H9 (cell line): ENCODE results near the gene FN1. TPM values are rescaled to one million over a fixed set of nuclear protein-coding genes. Genes with fewer than 3 reads are reported as not detected.

Experiments used
- DNase-seq: peaks from one replicate; pipeline ENCODE4 v3.0.0-alpha.2; 2017
- H2AFZ ChIP-seq: one replicate; pipeline ENCODE4 v1.6.1; 2013; ENCODE audit warnings: mild to moderate bottlenecking, low read length, control low read depth, moderate library complexity
- H2AK5ac ChIP-seq: 2 replicates; pipeline ENCODE4 v1.6.1; 2013; ENCODE audit warnings: low read length, control low read depth, mixed read lengths; ENCODE audit not compliant: insufficient read length
- H2BK120ac ChIP-seq: one replicate; pipeline ENCODE4 v1.6.1; 2013; ENCODE audit warnings: low read depth, mild to moderate bottlenecking, low read length, control low read depth, inconsistent platforms; ENCODE audit not compliant: poor library complexity, severe bottlenecking
- H2BK12ac ChIP-seq: 2 replicates; pipeline ENCODE4 v1.6.1; 2013; ENCODE audit warnings: low read length, control low read depth, mixed read lengths, low read depth; ENCODE audit not compliant: insufficient read length
- H2BK15ac ChIP-seq: 2 replicates; pipeline ENCODE4 v1.6.1; 2013; ENCODE audit warnings: low read depth, low read length, control low read depth
- H2BK20ac ChIP-seq: one replicate; pipeline ENCODE4 v1.6.1; 2013; ENCODE audit warnings: low read depth, mild to moderate bottlenecking, low read length, control low read depth, inconsistent platforms; ENCODE audit not compliant: poor library complexity, severe bottlenecking
- H2BK5ac ChIP-seq: 2 replicates; pipeline ENCODE4 v1.6.1; 2013; ENCODE audit warnings: low read length, control low read depth, mixed read lengths; ENCODE audit not compliant: insufficient read length
- H3K14ac ChIP-seq: 2 replicates; pipeline ENCODE4 v1.6.1; 2013; ENCODE audit warnings: low read length, control low read depth; ENCODE audit not compliant: insufficient read depth
- H3K18ac ChIP-seq: 2 replicates; pipeline ENCODE4 v1.6.1; 2013; ENCODE audit warnings: low read depth, mild to moderate bottlenecking, mixed read lengths, low read length, control low read depth; ENCODE audit not compliant: insufficient read length
- H3K23ac ChIP-seq: 2 replicates; pipeline ENCODE4 v1.6.1; 2013; ENCODE audit warnings: low read length, control low read depth, mixed read lengths, low read depth; ENCODE audit not compliant: insufficient read length
- H3K23me2 ChIP-seq: 2 replicates; pipeline ENCODE4 v1.6.1; 2013; ENCODE audit warnings: low read depth, mild to moderate bottlenecking, mixed read lengths, low read length, control low read depth; ENCODE audit not compliant: insufficient read length, poor library complexity, severe bottlenecking
- H3K27ac ChIP-seq: 2 replicates; pipeline ENCODE4 v1.5.1; 2013; ENCODE audit warnings: low read length, control low read depth, mixed read lengths, low read depth; ENCODE audit not compliant: insufficient read length
- H3K27me3 ChIP-seq: 2 replicates; pipeline ENCODE4 v1.6.1; 2013; ENCODE audit warnings: low read length, control low read depth, inconsistent platforms; ENCODE audit not compliant: insufficient read depth
- H3K4ac ChIP-seq: 2 replicates; pipeline ENCODE4 v1.6.1; 2013; ENCODE audit warnings: low read depth, mild to moderate bottlenecking, control low read depth, inconsistent platforms, low read length, moderate library complexity
- H3K4me1 ChIP-seq: 2 replicates; pipeline ENCODE4 v1.6.1; 2013; ENCODE audit warnings: low read length, control low read depth, inconsistent platforms; ENCODE audit not compliant: insufficient read depth
- H3K4me2 ChIP-seq: 2 replicates; pipeline ENCODE4 v1.6.1; 2013; ENCODE audit warnings: low read length, control low read depth, mixed read lengths; ENCODE audit not compliant: insufficient read length, insufficient read depth
- H3K56ac ChIP-seq: 2 replicates; pipeline ENCODE4 v1.6.1; 2013; ENCODE audit warnings: low read depth, mild to moderate bottlenecking, mixed read lengths, low read length, control low read depth; ENCODE audit not compliant: insufficient read length
- H3K79me1 ChIP-seq: 2 replicates; pipeline ENCODE4 v1.6.1; 2013; ENCODE audit warnings: low read depth, mild to moderate bottlenecking, moderate library complexity, low read length, control low read depth, inconsistent platforms; ENCODE audit not compliant: insufficient read depth, poor library complexity, severe bottlenecking
- H3K79me2 ChIP-seq: 2 replicates; pipeline ENCODE4 v1.6.1; 2013; ENCODE audit warnings: low read length, control low read depth, inconsistent platforms; ENCODE audit not compliant: insufficient read depth
- H3K9ac ChIP-seq: 2 replicates; pipeline ENCODE4 v1.6.1; 2013; ENCODE audit warnings: low read length, control low read depth, mixed read lengths; ENCODE audit not compliant: insufficient read length; ENCODE audit errors: extremely low read depth
- H3K9me3 ChIP-seq: one replicate; pipeline ENCODE4 v1.6.1; 2013; ENCODE audit warnings: low read depth, low read length, inconsistent platforms; ENCODE audit not compliant: control insufficient read depth
- H3T11ph ChIP-seq: one replicate; pipeline ENCODE4 v1.6.1; 2013; ENCODE audit warnings: mild to moderate bottlenecking, low read length, control low read depth, inconsistent platforms
- H4K20me1 ChIP-seq: one replicate; pipeline ENCODE4 v1.6.1; 2013; ENCODE audit not compliant: control insufficient read depth, insufficient read length, insufficient read depth
- H4K5ac ChIP-seq: 2 replicates; pipeline ENCODE4 v1.6.1; 2013; ENCODE audit warnings: low read depth, mild to moderate bottlenecking, mixed read lengths, low read length, control low read depth; ENCODE audit not compliant: insufficient read length
- H4K8ac ChIP-seq: replicated peaks from 2 replicates; pipeline ENCODE4 v1.6.1; 2013; ENCODE audit warnings: low read length, control low read depth, mixed read lengths, low read depth; ENCODE audit not compliant: insufficient read length
- H4K91ac ChIP-seq: 2 replicates; pipeline ENCODE4 v1.6.1; 2013; ENCODE audit warnings: low read depth, mild to moderate bottlenecking, moderate library complexity, mixed read lengths, low read length, control low read depth; ENCODE audit not compliant: insufficient read length
- H3K27ac Mint-ChIP-seq, 3 experiments: 2 replicates in 2 of 3; 3 replicates in 1 of 3; pipeline ENCODE4 v1.8.0; 2020 to 2021; ENCODE audit warnings: mixed read lengths in 3 of 3, mild to moderate bottlenecking in 1 of 3, moderate library complexity in 1 of 3
- H3K27me3 Mint-ChIP-seq: 2 replicates; pipeline ENCODE4 v1.8.0; 2021; ENCODE audit warnings: low read depth, mild to moderate bottlenecking, moderate library complexity, mixed read lengths
- H3K36me3 Mint-ChIP-seq, 3 experiments: 2 replicates in 2 of 3; 3 replicates in 1 of 3; pipeline ENCODE4 v1.8.0; 2020 to 2021; ENCODE audit warnings: low read depth in 3 of 3, mixed read lengths in 3 of 3; ENCODE audit not compliant: insufficient read depth in 1 of 3
- H3K4me1 Mint-ChIP-seq, 2 experiments: 2 replicates each; pipeline ENCODE4 v1.8.0; 2020; ENCODE audit warnings: mixed read lengths in 2 of 2
- H3K4me3 Mint-ChIP-seq, 2 experiments: 2 replicates in 1 of 2; 3 replicates in 1 of 2; pipeline ENCODE4 v1.8.0; 2020 to 2021; ENCODE audit warnings: mild to moderate bottlenecking in 2 of 2, mixed read lengths in 2 of 2, moderate library complexity in 1 of 2
- H3K9me3 Mint-ChIP-seq, 2 experiments: 2 replicates in 1 of 2; 3 replicates in 1 of 2; pipeline ENCODE4 v1.8.0; 2020; ENCODE audit warnings: mild to moderate bottlenecking in 2 of 2, mixed read lengths in 2 of 2, moderate library complexity in 1 of 2
- WGBS: extraction: QIAGEN DNeasy Blood & Tissue Kit; methylation state at CpG from one replicate; pipeline ENCODE4 v1.1.7; 2013; ENCODE audit warnings: missing lambda C conversion rate, low lambda C conversion rate, mixed read lengths; ENCODE audit not compliant: insufficient read length; ENCODE audit errors: extremely low coverage; 5-methylcytosine and 5-hydroxymethylcytosine counted together
- total RNA-seq: library from RNA; stranded (reverse); gene quantifications from 2 replicates; pipeline ENCODE4 v1.2.1, GENCODE V29; 2021
- TF ChIP-seq, protein P1 (sequence below): fragments of 200-600 bp; sonication (generic); conservative IDR thresholded peaks from 3 replicates; pipeline ENCODE4 v1.8.0; 2021; ENCODE audit warnings: antibody characterized with exemption, mild to moderate bottlenecking

The FN1 gene
- total RNA-seq, 1 experiment from 2014 or later = 56.0 TPM

DNA sequence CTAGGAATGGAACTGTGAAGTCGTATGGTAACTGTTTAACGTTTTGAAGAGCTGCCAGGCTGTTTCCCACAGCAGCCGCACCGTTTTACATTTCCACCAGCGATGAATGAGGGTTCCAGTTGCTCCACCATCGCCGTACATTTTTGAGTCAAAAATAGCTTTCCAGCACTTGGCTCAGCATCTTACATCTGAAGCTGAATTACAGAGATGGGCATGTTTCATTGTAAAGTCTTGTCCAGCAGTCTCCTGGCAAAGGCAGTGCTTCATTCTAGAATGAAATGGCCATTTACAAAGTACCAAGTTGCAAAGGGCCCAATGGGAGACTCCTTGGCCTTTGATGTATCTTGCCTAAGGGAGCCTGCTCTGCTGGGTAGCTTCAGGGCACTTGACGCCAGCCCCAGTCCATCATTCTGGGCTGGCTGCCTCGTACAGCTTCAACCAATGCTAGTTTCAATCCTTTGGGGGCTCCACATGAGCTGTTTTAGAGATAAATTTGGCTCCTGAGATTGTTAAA lies 78.9 kb downstream of the FN1 start:
- no peak overlapping the region for H2BK20ac ChIP-seq
- no peak overlapping the region for H2AFZ ChIP-seq
- H4K20me1 ChIP-seq = no peaks in the 10 kb centered on the region
- H3K18ac ChIP-seq = no peak overlapping the region
- H3K4ac ChIP-seq = no peak overlapping the region
- H3K9me3 Mint-ChIP-seq = no peaks in the 10 kb centered on the region
- no peak overlapping the region for H4K91ac ChIP-seq
- no peak overlapping the region for H3K27ac ChIP-seq
- no peak overlapping the region for H3T11ph ChIP-seq
- no peak overlapping the region for H2BK12ac ChIP-seq
- H3K27me3 ChIP-seq = no peaks in the 10 kb centered on the region
- no peak overlapping the region for H4K5ac ChIP-seq
- H3K56ac ChIP-seq = no peak overlapping the region
- H3K23ac ChIP-seq = no peak overlapping the region
- no peaks in the 10 kb centered on the region for H3K9me3 ChIP-seq
- no peaks in the 10 kb centered on the region for H3K79me2 ChIP-seq
- H3K27ac Mint-ChIP-seq = no peak overlapping the region
- no peak overlapping the region for H3K4me3 Mint-ChIP-seq
- H2AK5ac ChIP-seq = no peak overlapping the region
- no peak overlapping the region for H2BK5ac ChIP-seq
- H3K9ac ChIP-seq = no peak overlapping the region
- no CpG with 5 or more reads among the region's 9 CpGs for WGBS
- H3K36me3 Mint-ChIP-seq = peaks cover under 1 to 24% (median 1%) of the 10 kb centered on the region in 3 experiments; a peak in 5 of 7 replicates
- DNase-seq = no peak
- H3K4me1 ChIP-seq = no peaks in the 10 kb centered on the region
- no peak overlapping the region for H3K14ac ChIP-seq
- no peaks in the 10 kb centered on the region for H3K27me3 Mint-ChIP-seq
- H3K4me1 Mint-ChIP-seq = no peaks in the 10 kb centered on the region
- H2BK120ac ChIP-seq = no peak overlapping the region
- H3K4me2 ChIP-seq = no peak overlapping the region
- H3K23me2 ChIP-seq = no peaks in the 10 kb centered on the region
- H4K8ac ChIP-seq = no peak overlapping the region
- no peak overlapping the region for H2BK15ac ChIP-seq
- no peaks in the 10 kb centered on the region for H3K79me1 ChIP-seq
- TF ChIP-seq, protein P1, sequence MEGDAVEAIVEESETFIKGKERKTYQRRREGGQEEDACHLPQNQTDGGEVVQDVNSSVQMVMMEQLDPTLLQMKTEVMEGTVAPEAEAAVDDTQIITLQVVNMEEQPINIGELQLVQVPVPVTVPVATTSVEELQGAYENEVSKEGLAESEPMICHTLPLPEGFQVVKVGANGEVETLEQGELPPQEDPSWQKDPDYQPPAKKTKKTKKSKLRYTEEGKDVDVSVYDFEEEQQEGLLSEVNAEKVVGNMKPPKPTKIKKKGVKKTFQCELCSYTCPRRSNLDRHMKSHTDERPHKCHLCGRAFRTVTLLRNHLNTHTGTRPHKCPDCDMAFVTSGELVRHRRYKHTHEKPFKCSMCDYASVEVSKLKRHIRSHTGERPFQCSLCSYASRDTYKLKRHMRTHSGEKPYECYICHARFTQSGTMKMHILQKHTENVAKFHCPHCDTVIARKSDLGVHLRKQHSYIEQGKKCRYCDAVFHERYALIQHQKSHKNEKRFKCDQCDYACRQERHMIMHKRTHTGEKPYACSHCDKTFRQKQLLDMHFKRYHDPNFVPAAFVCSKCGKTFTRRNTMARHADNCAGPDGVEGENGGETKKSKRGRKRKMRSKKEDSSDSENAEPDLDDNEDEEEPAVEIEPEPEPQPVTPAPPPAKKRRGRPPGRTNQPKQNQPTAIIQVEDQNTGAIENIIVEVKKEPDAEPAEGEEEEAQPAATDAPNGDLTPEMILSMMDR = no peak
